H1 (cell line): ENCODE results near the gene TRMT6. TPM values are rescaled to one million over a fixed set of nuclear protein-coding genes. Genes with fewer than 3 reads are reported as not detected.

Experiments
- CTCF ChIA-PET: fragments of 300-600 bp; sonication (Branson Sonifier 250); formaldehyde crosslinking; loops from one replicate; lab custom pipeline; 2021; ENCODE audit not compliant: partially characterized antibody; lab: Charles Lee
- POLR2A ChIA-PET: fragments of 300-600 bp; sonication (Branson Sonifier 250); formaldehyde crosslinking; loops from one replicate; lab custom pipeline; 2021; ENCODE audit warnings: inconsistent platforms; ENCODE audit not compliant: partially characterized antibody; lab: Charles Lee
- DNase-seq, 2 experiments: peaks; one replicate each; pipeline versions ENCODE4 v3.0.0 to v3.0.0-alpha.2; 2010 to 2022; ENCODE audit warnings: low spot score in 2 of 2, low read depth in 1 of 2, mixed read lengths in 1 of 2
- FAIRE-seq: peaks from 2 replicates; lab custom pipeline; 2011; peaks lifted over from hg19 to GRCh38; lab: Jason Lieb, UNC
- H2AFZ ChIP-seq: 2 replicates; pipeline ENCODE4 v1.8.1; 2012; ENCODE audit warnings: low read length, inconsistent platforms
- H2AK5ac ChIP-seq: 2 replicates; pipeline ENCODE4 v1.6.1; 2013; ENCODE audit warnings: low read depth, low read length
- H2BK120ac ChIP-seq: replicated peaks from 2 replicates; pipeline ENCODE3; 2013; ENCODE audit warnings: low read depth, low read length, inconsistent platforms
- H2BK12ac ChIP-seq: 2 replicates; pipeline ENCODE4 v1.6.1; 2013; ENCODE audit warnings: low read depth, low read length
- H2BK15ac ChIP-seq: 2 replicates; pipeline ENCODE4 v1.6.1; 2013; ENCODE audit warnings: low read length
- H2BK20ac ChIP-seq: 2 replicates; pipeline ENCODE4 v1.6.1; 2013; ENCODE audit warnings: low read length
- H2BK5ac ChIP-seq: 2 replicates; pipeline ENCODE4 v1.6.1; 2013; ENCODE audit warnings: low read depth, low read length
- H3K14ac ChIP-seq: 2 replicates; pipeline ENCODE4 v1.6.1; 2013; ENCODE audit warnings: inconsistent platforms; ENCODE audit not compliant: insufficient read length
- H3K18ac ChIP-seq: 2 replicates; pipeline ENCODE4 v1.6.1; 2013; ENCODE audit warnings: low read length; ENCODE audit errors: extremely low read depth
- H3K23ac ChIP-seq: 2 replicates; pipeline ENCODE4 v1.6.1; 2013; ENCODE audit warnings: inconsistent platforms; ENCODE audit not compliant: insufficient read length
- H3K23me2 ChIP-seq: 2 replicates; pipeline ENCODE4 v1.6.1; 2013; ENCODE audit warnings: low read depth, low read length
- H3K27ac ChIP-seq: 2 replicates; pipeline ENCODE4 v1.6.1; 2011; ENCODE audit warnings: low read depth, low read length, inconsistent platforms
- H3K27me3 ChIP-seq, 4 experiments: replicated peaks in 1 of 4; 1 replicate in 1 of 4; 2 replicates in 3 of 4; pipeline versions ENCODE4 v1.6.1 to v1.8.1; 2011 to 2013; ENCODE audit warnings: low read length in 3 of 4, mild to moderate bottlenecking in 3 of 4, inconsistent platforms in 2 of 4, mixed read lengths in 2 of 4, moderate library complexity in 1 of 4; ENCODE audit not compliant: control insufficient read depth in 3 of 4, insufficient read depth in 3 of 4; ENCODE audit errors: extremely low read depth in 1 of 4
- H3K36me3 ChIP-seq, 4 experiments: 2 replicates each; pipeline versions ENCODE4 v1.6.1 to v1.8.1; 2011 to 2013; ENCODE audit warnings: mild to moderate bottlenecking in 4 of 4, low read length in 3 of 4, moderate library complexity in 2 of 4, control low read depth in 1 of 4, inconsistent platforms in 1 of 4; ENCODE audit not compliant: insufficient read depth in 4 of 4, control insufficient read depth in 2 of 4
- H3K4ac ChIP-seq: replicated peaks from 2 replicates; pipeline ENCODE3; 2013; ENCODE audit warnings: low read length, low read depth, mixed read lengths, inconsistent platforms; ENCODE audit not compliant: insufficient read length
- H3K4me1 ChIP-seq, 4 experiments: replicated peaks in 1 of 4; 1 replicate in 1 of 4; 2 replicates in 3 of 4; pipeline versions ENCODE4 v1.6.1 to v1.8.1; 2011 to 2013; ENCODE audit warnings: low read length in 3 of 4, inconsistent platforms in 2 of 4, mixed read lengths in 1 of 4; ENCODE audit not compliant: insufficient read depth in 4 of 4, control insufficient read depth in 3 of 4
- H3K4me2 ChIP-seq, 2 experiments: 2 replicates each; pipeline versions ENCODE4 v1.6.1 to v1.8.1; 2011 to 2013; ENCODE audit warnings: low read depth in 2 of 2, low read length in 2 of 2, control low read depth in 1 of 2, inconsistent platforms in 1 of 2, mild to moderate bottlenecking in 1 of 2; ENCODE audit not compliant: insufficient read depth in 1 of 2
- H3K4me3 ChIP-seq, 4 experiments: fragments of 200-600, 300-600 bp in 1 of 4; sonication (generic), shearing (Covaris generic), sonication (Bioruptor Twin) in 1 of 4; 2 replicates each; pipeline versions ENCODE4 v1.5.1 to v1.8.1; 2011 to 2016; ENCODE audit warnings: low read length in 4 of 4, low read depth in 3 of 4, control low read depth in 2 of 4, inconsistent platforms in 2 of 4, mild to moderate bottlenecking in 2 of 4, mixed read lengths in 1 of 4, moderate library complexity in 1 of 4; ENCODE audit not compliant: insufficient read depth in 2 of 4; ENCODE audit errors: extremely low read depth in 1 of 4
- H3K56ac ChIP-seq: replicated peaks from 2 replicates; pipeline ENCODE3; 2013; ENCODE audit warnings: low read depth, mild to moderate bottlenecking, mixed read lengths, low read length, inconsistent platforms; ENCODE audit not compliant: insufficient read length
- H3K79me1 ChIP-seq: 2 replicates; pipeline ENCODE4 v1.6.1; 2013; ENCODE audit warnings: low read depth, low read length, control low read depth
- H3K79me2 ChIP-seq, 2 experiments: 2 replicates each; pipeline versions ENCODE4 v1.6.1 to v1.8.1; 2012 to 2013; ENCODE audit warnings: low read length in 2 of 2, mild to moderate bottlenecking in 2 of 2, inconsistent platforms in 1 of 2; ENCODE audit not compliant: insufficient read depth in 2 of 2, control insufficient read depth in 1 of 2
- H3K9ac ChIP-seq, 4 experiments: replicated peaks in 1 of 4; 1 replicate in 1 of 4; 2 replicates in 3 of 4; pipeline versions ENCODE4 v1.6.1 to v1.8.1; 2011 to 2013; ENCODE audit warnings: low read depth in 3 of 4, low read length in 3 of 4, control low read depth in 2 of 4, mild to moderate bottlenecking in 2 of 4, moderate library complexity in 2 of 4, inconsistent platforms in 1 of 4; ENCODE audit errors: extremely low read depth in 1 of 4
- H3K9me3 ChIP-seq, 2 experiments: 2 replicates each; pipeline versions ENCODE4 v1.6.1 to v1.8.1; 2012 to 2013; ENCODE audit warnings: mild to moderate bottlenecking in 2 of 2, moderate library complexity in 2 of 2, control low read depth in 1 of 2, inconsistent platforms in 1 of 2, low read depth in 1 of 2, low read length in 1 of 2, mixed read lengths in 1 of 2; ENCODE audit not compliant: insufficient read depth in 2 of 2
- H4K20me1 ChIP-seq, 2 experiments: replicated peaks in 1 of 2; 2 replicates each; pipeline versions ENCODE3 to v1.8.1; 2011 to 2013; ENCODE audit warnings: inconsistent platforms in 2 of 2, low read length in 2 of 2, mild to moderate bottlenecking in 1 of 2; ENCODE audit not compliant: insufficient read depth in 2 of 2, control insufficient read depth in 1 of 2
- H4K5ac ChIP-seq: 2 replicates; pipeline ENCODE4 v1.6.1; 2013; ENCODE audit warnings: low read length, low read depth, mixed read lengths, inconsistent platforms; ENCODE audit not compliant: insufficient read length
- H4K8ac ChIP-seq: 2 replicates; pipeline ENCODE4 v1.8.0; 2013; ENCODE audit warnings: mild to moderate bottlenecking, moderate library complexity, low read length, inconsistent platforms; ENCODE audit not compliant: insufficient read depth; ENCODE audit errors: extremely low read depth
- H4K91ac ChIP-seq: replicated peaks from 2 replicates; pipeline ENCODE3; 2013; ENCODE audit warnings: low read length, mixed read lengths, inconsistent platforms; ENCODE audit not compliant: insufficient read length
- CEBPB ChIP-seq: IDR thresholded peaks from 2 replicates; pipeline ENCODE4 v1.6.1; 2012; ENCODE audit warnings: low read depth, low read length
- GABPA ChIP-seq: IDR thresholded peaks from 2 replicates; pipeline ENCODE4 v1.6.1; 2011; ENCODE audit warnings: mild to moderate bottlenecking, low read length, moderate library complexity, borderline replicate concordance; ENCODE audit not compliant: insufficient read depth
- HDAC6 ChIP-seq: IDR thresholded peaks from one replicate; pipeline ENCODE4 v1.7.1; 2012; ENCODE audit warnings: low read depth, mild to moderate bottlenecking, inconsistent platforms, low read length, moderate library complexity
- JUND ChIP-seq: IDR thresholded peaks from 2 replicates; pipeline ENCODE4 v1.6.1; 2011; ENCODE audit warnings: mild to moderate bottlenecking, improper control_type of control experiment, low read length
- KDM4A ChIP-seq: IDR thresholded peaks from one replicate; pipeline ENCODE4 v1.7.1; 2012; ENCODE audit warnings: low read depth, mild to moderate bottlenecking, moderate library complexity, low read length, inconsistent platforms; ENCODE audit not compliant: severe bottlenecking
- NANOG ChIP-seq: IDR thresholded peaks from 2 replicates; pipeline ENCODE4 v1.6.1; 2011; ENCODE audit warnings: low read length, low read depth, mild to moderate bottlenecking, inconsistent platforms; ENCODE audit not compliant: insufficient read depth, poor library complexity, severe bottlenecking
- SIRT6 ChIP-seq: IDR thresholded peaks from one replicate; pipeline ENCODE4 v1.7.1; 2012; ENCODE audit warnings: low read length, inconsistent platforms
- SP1 ChIP-seq: IDR thresholded peaks from 2 replicates; pipeline ENCODE4 v1.6.1; 2011; ENCODE audit warnings: low read depth, low read length
- TCF12 ChIP-seq: IDR thresholded peaks from 2 replicates; pipeline ENCODE4 v1.6.1; 2011; ENCODE audit warnings: low read depth, mild to moderate bottlenecking, low read length
- TEAD4 ChIP-seq: IDR thresholded peaks from 2 replicates; pipeline ENCODE4 v1.6.1; 2012; ENCODE audit warnings: low read depth, low read length, inconsistent platforms, mixed read lengths
- YY1 ChIP-seq: IDR thresholded peaks from 2 replicates; pipeline ENCODE4 v1.6.1; 2011; ENCODE audit warnings: low read depth, mild to moderate bottlenecking, low read length
- WGBS, 2 experiments: shearing (Covaris generic) in 1 of 2; methylation state at CpG; one replicate each; pipeline versions ENCODE4 v1.1.6 to v1.1.7; 2013 to 2015; ENCODE audit warnings: low lambda C conversion rate in 2 of 2, mixed read lengths in 2 of 2, inconsistent platforms in 1 of 2, low coverage in 1 of 2, missing lambda C conversion rate in 1 of 2; ENCODE audit not compliant: insufficient replicate concordance in 2 of 2, insufficient coverage in 1 of 2, insufficient read length in 1 of 2; ENCODE audit errors: extremely low coverage in 1 of 2, missing lambda C conversion rate in 1 of 2; 5-methylcytosine and 5-hydroxymethylcytosine counted together
- polyA plus RNA-seq, 7 experiments: library from polyadenylated mRNA; depleted of rRNA in 3 of 7; stranded (reverse) in 5 of 7; unstranded in 2 of 7; fragments of >200 nt in 5 of 7; fragments of 200-250 nt in 2 of 7; gene quantifications; 1 replicate in 5 of 7; 2 replicates in 1 of 7; 4 replicates in 1 of 7; pipeline versions ENCODE4 v1.2.1 to v1.2.3, GENCODE V29; 2011 to 2013; ENCODE audit warnings: missing spikeins in 2 of 7, mixed read lengths in 2 of 7
- total RNA-seq: library from RNA; stranded (reverse); fragmentation: NEBNext Ultra II Directional; extraction: Animal tissue kit (Norgen Biotek cat#: 25700); gene quantifications from 2 replicates; pipeline ENCODE4 v1.2.1, GENCODE V29; 2021

The TRMT6 gene
- total and polyA plus RNA-seq, 2 of the 8 experiments (the other 6 are each of a cell fraction or from before 2014, with no cell fraction given): 6.9 to 23.3 TPM

DNA sequence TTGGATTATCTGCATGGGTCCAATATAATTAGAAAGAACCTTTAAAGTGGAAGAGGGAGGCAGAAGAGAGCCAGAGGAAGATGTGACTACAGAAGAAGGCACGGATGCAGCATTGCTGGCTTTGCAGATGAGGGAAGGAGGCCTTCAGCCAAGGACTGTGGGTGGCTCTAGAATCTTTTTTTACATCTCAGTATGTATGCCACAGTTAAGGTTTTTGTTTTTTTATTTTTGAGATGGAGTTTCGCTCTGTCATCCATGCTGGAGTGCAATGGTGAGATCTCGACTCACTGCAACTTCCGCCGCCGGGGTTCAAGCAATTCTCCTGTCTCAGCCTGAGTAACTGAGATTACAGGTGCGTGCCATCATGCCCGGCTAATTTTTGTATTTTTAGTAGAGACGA, 49.5 kb upstream of the TRMT6 start:
- no peak overlapping the region for H2BK20ac ChIP-seq
- POLR2A ChIA-PET: interaction anchor here (1.9 kb wide), 1 partner anchor 11 kb away, joined by 10 read pairs; no protein-coding TSS in a partner anchor
- H3K9me3 ChIP-seq: no peaks in the 10 kb centered on the region
- no peak overlapping the region for H2BK12ac ChIP-seq
- no peak overlapping the region for H4K91ac ChIP-seq
- WGBS, 2 experiments: 89% methylated on average over 9 of the region's 9 CpGs; no CpG with 5 or more reads in 1 of the 2 experiments
- H3K4me1 ChIP-seq: no peaks in the 10 kb centered on the region
- no peak overlapping the region for H2AFZ ChIP-seq
- no peak overlapping the region for H2BK120ac ChIP-seq
- H3K79me2 ChIP-seq: no peaks in the 10 kb centered on the region
- no peak overlapping the region for H3K4me2 ChIP-seq
- no peak overlapping the region for H4K8ac ChIP-seq
- no peak overlapping the region for H3K27ac ChIP-seq
- peaks cover 2% of the 10 kb centered on the region; the same call in 1 of the 2 replicates for H3K79me1 ChIP-seq
- H3K56ac ChIP-seq: no peak overlapping the region
- no peak overlapping the region for H3K14ac ChIP-seq
- H3K18ac ChIP-seq: no peak overlapping the region
- H3K4me3 ChIP-seq: no peak overlapping the region
- peaks cover 2 to 18% (median 3%) of the 10 kb centered on the region in 4 experiments; a peak in 6 of 8 replicates for H3K36me3 ChIP-seq
- no peaks in the 10 kb centered on the region for H3K27me3 ChIP-seq
- H3K23me2 ChIP-seq: no peaks in the 10 kb centered on the region
- H4K20me1 ChIP-seq: peaks cover 0 to 2% of the 10 kb centered on the region in 2 experiments
- no peak overlapping the region for H4K5ac ChIP-seq
- CTCF ChIA-PET: interaction anchor here (0.6 kb wide), 1 partner anchor 74 kb away, joined by 3 read pairs; no protein-coding TSS in a partner anchor
- no peak overlapping the region for H3K23ac ChIP-seq
- no peak overlapping the region for H2BK5ac ChIP-seq
- H2BK15ac ChIP-seq: no peak overlapping the region
- no peak overlapping the region for H3K4ac ChIP-seq
- no peak overlapping the region for H3K9ac ChIP-seq
- no peak overlapping the region for H2AK5ac ChIP-seq
- FAIRE-seq: no peak
- no peak for TF ChIP-seq CEBPB
- TF ChIP-seq JUND: no peak
- TF ChIP-seq NANOG: no peak
- TF ChIP-seq KDM4A: no peak
- TF ChIP-seq TEAD4: no peak
- no peak for TF ChIP-seq HDAC6
- TF ChIP-seq GABPA: no peak
- TF ChIP-seq YY1: no peak
- no peak for TF ChIP-seq TCF12
- no peak for TF ChIP-seq SP1
- TF ChIP-seq SIRT6: no peak
- TF ChIP-seq, all 59 proteins: peak for 0
- DNase-seq: no peak
